Parathyroid adenoma (tissue), 2 donors: ENCODE results near the gene TANGO2.

Source experiments
- H2AFZ ChIP-seq: fragments of 300-600 bp; sonication (generic); one replicate; pipeline ENCODE4 v1.7.0; 2017; ENCODE audit warnings: antibody characterized with exemption, mild to moderate bottlenecking
- H3K27ac ChIP-seq: fragments of 300-600 bp; sonication (generic); one replicate; pipeline ENCODE4 v1.7.0; 2017
- H3K27me3 ChIP-seq: fragments of 300-600 bp; sonication (generic); one replicate; pipeline ENCODE4 v1.7.0; 2017; ENCODE audit warnings: low read length; ENCODE audit not compliant: control insufficient read depth, insufficient read depth
- H3K36me3 ChIP-seq: fragments of 300-600 bp; sonication (generic); one replicate; pipeline ENCODE4 v1.7.0; 2017; ENCODE audit warnings: low read length; ENCODE audit not compliant: control insufficient read depth, insufficient read depth
- H3K4me1 ChIP-seq: fragments of 300-600 bp; sonication (generic); one replicate; pipeline ENCODE4 v1.7.0; 2017; ENCODE audit warnings: control low read depth
- H3K4me2 ChIP-seq: fragments of 300-600 bp; sonication (generic); one replicate; pipeline ENCODE4 v1.7.0; 2017; ENCODE audit warnings: low read length
- H3K4me3 ChIP-seq: fragments of 300-600 bp; sonication (generic); one replicate; pipeline ENCODE4 v1.7.0; 2017; ENCODE audit warnings: low read depth, low read length
- H3K79me2 ChIP-seq: fragments of 300-600 bp; sonication (generic); one replicate; pipeline ENCODE4 v1.7.0; 2017; ENCODE audit warnings: control low read depth
- H3K9ac ChIP-seq: fragments of 300-600 bp; sonication (generic); one replicate; pipeline ENCODE4 v1.7.0; 2017; ENCODE audit warnings: mild to moderate bottlenecking
- H3K9me3 ChIP-seq: fragments of 300-600 bp; sonication (generic); one replicate; pipeline ENCODE4 v1.7.0; 2017; ENCODE audit warnings: low read length; ENCODE audit not compliant: control insufficient read depth
- CTCF ChIP-seq: fragments of 300-600 bp; sonication (generic); IDR thresholded peaks from one replicate; pipeline ENCODE4 v1.7.0; 2017; ENCODE audit warnings: antibody characterized with exemption, mild to moderate bottlenecking
- donor health status: primary hyperparathyroidism.

TANGO2 gene

GRCh38 chr22:20018001-20018400, 2.9 kb upstream of the TANGO2 start:
- Histone ChIP-seq H3K4me2 (no peak overlapping the region), H3K27me3 (no peaks in the 10 kb centered on the region), H3K4me1 (peaks cover 3% of the 10 kb centered on the region), H3K9ac (no peak overlapping the region), H3K79me2 (peaks cover 4% of the 10 kb centered on the region), H3K4me3 (no peak overlapping the region), H3K9me3 (no peaks in the 10 kb centered on the region), H2AFZ (no peak overlapping the region), H3K36me3 (no peaks in the 10 kb centered on the region), H3K27ac (no peak overlapping the region)
- no peak for TF ChIP-seq CTCF

GRCh38 chr22:20019661-20020532, 1.0 kb upstream of the TANGO2 start:
- Histone ChIP-seq H3K4me2 (peak overlapping the region; percentile 95), H3K9me3 (no peaks in the 10 kb centered on the region), H3K4me3 (peak overlapping the region; percentile 59), H3K27me3 (no peaks in the 10 kb centered on the region), H3K36me3 (no peaks in the 10 kb centered on the region), H3K9ac (no peak overlapping the region), H3K79me2 (peaks cover 9% of the 10 kb centered on the region), H3K4me1 (no peaks in the 10 kb centered on the region), H2AFZ (peak overlapping the region; percentile 79), H3K27ac (no peak overlapping the region)
- TF ChIP-seq CTCF: no peak

GRCh38 chr22:20021196-20022181, 579 bp downstream of the TANGO2 start:
- TF ChIP-seq CTCF: no peak

GRCh38 chr22:20022231-20022977, 1.5 kb downstream of the TANGO2 start:
- peak overlapping the region; percentile 69 for H3K27ac ChIP-seq
- no peaks in the 10 kb centered on the region for H3K36me3 ChIP-seq
- H3K27me3 ChIP-seq: no peaks in the 10 kb centered on the region
- H3K79me2 ChIP-seq: peaks cover 10% of the 10 kb centered on the region
- H2AFZ ChIP-seq: no peak overlapping the region
- H3K9ac ChIP-seq: no peak overlapping the region
- H3K4me3 ChIP-seq: peak overlapping the region; percentile 99
- no peaks in the 10 kb centered on the region for H3K4me1 ChIP-seq
- TF ChIP-seq CTCF: no peak
- H3K4me2 ChIP-seq: peak overlapping the region; percentile 100
- H3K9me3 ChIP-seq: no peaks in the 10 kb centered on the region

More at GRCh38 chr22:20021196-20022181, 579 bp downstream of the TANGO2 start:
- H3K4me3 ChIP-seq: peak overlapping the region; percentile 99
- H3K79me2 ChIP-seq: peaks cover 10% of the 10 kb centered on the region
- H3K27ac ChIP-seq: peak overlapping the region; percentile 69
- no peaks in the 10 kb centered on the region for H3K4me1 ChIP-seq
- no peak overlapping the region for H3K9ac ChIP-seq
- H2AFZ ChIP-seq: peak overlapping the region; percentile 64
- peak overlapping the region; percentile 100 for H3K4me2 ChIP-seq
- H3K36me3 ChIP-seq: no peaks in the 10 kb centered on the region
- H3K27me3 ChIP-seq: no peaks in the 10 kb centered on the region
- H3K9me3 ChIP-seq: no peaks in the 10 kb centered on the region
